HG03457 (cell line): ENCODE results near the gene NEK11.

Source experiments
- ATAC-seq: cut with Tn5 transposase; IDR thresholded peaks from one replicate; pipeline ENCODE4 v1.9.1; 2021; ENCODE audit warnings: moderate number of reproducible peaks; ENCODE audit not compliant: unreplicated experiment

NEK11 gene, protein sequence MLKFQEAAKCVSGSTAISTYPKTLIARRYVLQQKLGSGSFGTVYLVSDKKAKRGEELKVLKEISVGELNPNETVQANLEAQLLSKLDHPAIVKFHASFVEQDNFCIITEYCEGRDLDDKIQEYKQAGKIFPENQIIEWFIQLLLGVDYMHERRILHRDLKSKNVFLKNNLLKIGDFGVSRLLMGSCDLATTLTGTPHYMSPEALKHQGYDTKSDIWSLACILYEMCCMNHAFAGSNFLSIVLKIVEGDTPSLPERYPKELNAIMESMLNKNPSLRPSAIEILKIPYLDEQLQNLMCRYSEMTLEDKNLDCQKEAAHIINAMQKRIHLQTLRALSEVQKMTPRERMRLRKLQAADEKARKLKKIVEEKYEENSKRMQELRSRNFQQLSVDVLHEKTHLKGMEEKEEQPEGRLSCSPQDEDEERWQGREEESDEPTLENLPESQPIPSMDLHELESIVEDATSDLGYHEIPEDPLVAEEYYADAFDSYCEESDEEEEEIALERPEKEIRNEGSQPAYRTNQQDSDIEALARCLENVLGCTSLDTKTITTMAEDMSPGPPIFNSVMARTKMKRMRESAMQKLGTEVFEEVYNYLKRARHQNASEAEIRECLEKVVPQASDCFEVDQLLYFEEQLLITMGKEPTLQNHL

DNA sequence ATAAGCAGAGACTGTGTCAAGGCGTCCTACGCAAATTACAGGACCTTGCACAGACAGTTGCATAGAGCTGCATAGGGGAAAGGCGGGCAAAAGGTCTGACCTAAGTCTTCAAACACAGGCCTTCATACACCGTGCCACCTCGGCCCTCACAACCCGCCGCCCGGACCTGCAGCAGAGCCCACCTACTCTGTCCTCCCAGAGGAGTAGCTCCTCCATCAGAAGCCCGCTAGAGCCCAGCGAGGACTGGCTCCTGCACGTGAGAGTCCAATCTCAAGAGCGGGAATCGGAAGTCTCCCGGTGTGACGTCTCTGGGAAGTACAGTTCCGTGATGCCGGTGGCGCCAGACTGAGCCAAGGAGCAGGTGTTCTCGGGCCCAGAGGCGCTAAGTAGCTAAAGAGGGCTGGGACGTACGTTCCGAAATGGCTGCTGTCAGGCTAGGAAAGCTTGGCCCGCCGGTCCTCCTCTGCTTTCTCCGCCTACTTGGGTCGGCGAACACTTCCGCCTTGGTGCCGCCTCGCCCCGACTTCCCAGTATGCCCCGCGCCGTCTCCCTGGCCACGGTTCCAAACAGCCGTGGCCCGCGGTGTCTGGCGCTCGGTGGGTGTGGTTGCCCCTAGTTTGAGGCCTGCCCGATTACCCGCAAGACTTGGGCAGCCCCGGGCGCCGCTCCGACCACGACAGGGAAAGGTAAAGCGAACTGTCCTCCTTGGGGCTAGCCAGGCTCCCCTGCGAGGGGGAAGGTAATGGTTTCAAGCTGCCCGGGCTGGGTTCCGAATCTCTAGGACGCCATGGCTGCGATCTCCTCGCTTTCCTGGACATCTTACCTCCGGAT is at the start of gene NEK11, which contains the start of gene ASTE1:
NEK11 (plus strand) TSS at position 557 of the 831 bp plus-strand sequence. CDS start 2,832 bp downstream, outside the sequence.
ASTE1 (minus strand) TSS at position 505 of the 831 bp plus-strand sequence. CDS start 1,519 bp downstream, outside the sequence.
- peak; percentile 93 for ATAC-seq

DNA sequence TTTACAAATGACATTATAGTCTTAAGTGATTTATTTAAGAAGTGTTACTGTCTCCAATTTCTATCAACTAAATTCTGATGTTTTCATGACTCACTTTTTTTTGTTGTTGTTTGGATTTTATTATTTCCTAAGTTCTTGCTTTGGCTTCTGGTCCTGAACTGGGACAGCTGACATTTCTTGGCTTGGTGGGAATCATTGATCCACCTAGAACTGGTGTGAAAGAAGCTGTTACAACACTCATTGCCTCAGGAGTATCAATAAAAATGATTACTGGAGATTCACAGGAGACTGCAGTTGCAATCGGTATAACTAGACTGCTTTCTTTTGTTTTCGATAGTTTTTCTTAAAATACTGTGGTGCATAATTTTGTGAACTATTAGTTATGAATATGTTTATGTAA is 47.6 kb upstream of the NEK11 start:
- ATAC-seq = no peak

DNA sequence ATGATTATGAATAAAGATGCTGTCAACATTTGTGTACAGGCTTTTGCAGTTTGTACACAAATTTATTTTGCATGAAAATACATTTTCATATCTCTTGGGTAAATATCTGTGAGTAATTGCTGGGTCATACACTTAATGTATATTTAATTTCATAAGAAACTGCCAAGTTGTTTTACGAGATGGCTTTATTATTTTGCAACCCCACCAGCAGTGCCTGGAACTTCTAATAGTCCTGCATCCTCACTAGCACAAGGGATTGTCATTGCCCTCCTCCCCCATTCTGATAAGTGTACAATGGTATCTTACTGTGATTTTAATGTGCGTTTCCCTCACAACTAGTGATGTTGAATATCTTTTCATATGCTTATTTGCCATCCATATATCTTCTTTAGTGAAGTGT is 45.2 kb upstream of the NEK11 start:
- no peak for ATAC-seq

DNA sequence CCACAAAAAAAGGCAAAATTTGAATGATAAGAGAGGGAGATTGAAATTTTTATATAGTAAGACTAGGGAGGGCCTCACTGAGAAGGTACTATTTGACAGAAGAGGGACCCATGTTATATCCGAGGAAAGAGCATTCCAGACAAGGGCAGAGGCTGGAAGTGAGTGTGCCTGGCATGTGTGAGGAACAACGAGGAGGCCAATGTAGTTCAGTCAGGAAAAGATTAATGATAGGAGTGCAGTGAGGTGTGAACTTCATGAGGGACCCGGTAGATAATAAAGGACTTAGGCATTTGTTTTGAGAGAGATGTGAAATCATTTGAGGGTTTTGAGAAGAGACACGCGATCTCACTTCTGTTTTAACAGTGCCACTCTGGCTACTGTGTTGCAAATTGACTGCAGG is 36.4 kb upstream of the NEK11 start:
- no peak for ATAC-seq

DNA sequence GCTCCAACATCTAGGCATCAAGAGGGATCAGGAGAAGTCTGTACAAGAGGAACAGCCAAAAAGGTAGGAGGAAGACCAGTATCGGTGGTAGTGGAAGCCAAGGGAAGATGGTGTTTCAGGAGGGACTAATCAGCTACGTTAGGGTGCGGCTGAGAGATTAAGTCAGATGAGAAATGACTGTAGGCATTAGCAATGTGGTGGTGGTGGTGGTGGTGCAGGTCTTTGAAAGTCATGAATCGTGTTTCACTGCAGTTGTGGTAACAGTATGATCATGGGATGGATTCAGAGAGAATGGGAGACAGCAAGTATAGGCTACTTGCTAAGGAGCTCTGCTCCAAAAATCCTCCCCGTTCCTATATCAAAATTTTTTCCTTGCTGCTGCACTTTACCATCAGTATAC is 35.6 kb upstream of the NEK11 start:
- no peak for ATAC-seq

DNA sequence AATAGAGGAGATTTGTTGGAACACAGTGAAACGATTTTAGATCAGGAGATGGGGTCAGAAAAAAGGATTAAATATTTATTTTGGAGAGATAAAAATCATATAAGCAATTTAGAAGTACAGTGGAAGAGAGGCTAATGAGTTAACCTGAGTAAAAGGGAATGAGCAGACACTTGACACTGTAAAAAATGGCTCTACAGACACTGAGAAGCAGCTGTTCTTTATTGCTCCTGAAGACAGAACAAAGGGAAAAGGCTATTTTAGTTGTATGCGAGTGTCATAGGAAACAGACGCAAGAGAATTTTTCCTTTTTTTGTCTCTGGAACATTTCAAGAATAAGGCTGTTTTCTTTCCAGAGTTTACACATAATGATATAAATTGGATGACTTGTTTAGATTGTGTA is 34.3 kb upstream of the NEK11 start:
- ATAC-seq = no peak

DNA sequence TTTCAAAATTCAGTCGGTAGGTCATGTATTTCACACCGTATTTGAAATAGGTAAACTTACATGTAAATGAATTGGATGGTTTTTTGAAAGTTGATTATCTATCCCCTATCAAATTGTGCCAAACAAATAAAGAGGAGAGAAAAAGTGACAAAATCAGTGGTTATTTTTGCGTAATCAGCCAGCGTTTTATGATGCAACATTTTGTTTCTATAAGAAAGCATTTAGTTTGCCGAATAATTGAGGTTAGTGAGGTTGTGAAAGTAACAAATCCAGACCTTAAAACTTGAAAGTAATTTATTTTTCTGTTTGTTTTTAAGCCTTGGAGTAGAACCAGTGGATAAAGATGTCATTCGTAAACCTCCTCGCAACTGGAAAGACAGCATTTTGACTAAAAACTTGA is 29.4 kb upstream of the NEK11 start:
- ATAC-seq = no peak

DNA sequence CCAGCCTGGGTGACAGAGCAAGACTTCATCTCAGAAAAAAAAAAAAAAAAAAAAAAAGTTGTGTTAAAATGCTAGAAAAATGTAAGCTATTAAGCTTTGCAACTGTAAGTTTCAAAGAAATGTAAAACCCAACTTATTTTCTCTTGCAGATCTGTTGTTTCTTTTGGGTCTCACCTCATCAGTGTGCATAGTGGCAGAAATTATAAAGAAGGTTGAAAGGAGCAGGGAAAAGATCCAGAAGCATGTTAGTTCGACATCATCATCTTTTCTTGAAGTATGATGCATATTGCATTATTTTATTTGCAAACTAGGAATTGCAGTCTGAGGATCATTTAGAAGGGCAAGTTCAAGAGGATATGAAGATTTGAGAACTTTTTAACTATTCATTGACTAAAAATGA is 25.6 kb upstream of the NEK11 start:
- ATAC-seq = no peak

DNA sequence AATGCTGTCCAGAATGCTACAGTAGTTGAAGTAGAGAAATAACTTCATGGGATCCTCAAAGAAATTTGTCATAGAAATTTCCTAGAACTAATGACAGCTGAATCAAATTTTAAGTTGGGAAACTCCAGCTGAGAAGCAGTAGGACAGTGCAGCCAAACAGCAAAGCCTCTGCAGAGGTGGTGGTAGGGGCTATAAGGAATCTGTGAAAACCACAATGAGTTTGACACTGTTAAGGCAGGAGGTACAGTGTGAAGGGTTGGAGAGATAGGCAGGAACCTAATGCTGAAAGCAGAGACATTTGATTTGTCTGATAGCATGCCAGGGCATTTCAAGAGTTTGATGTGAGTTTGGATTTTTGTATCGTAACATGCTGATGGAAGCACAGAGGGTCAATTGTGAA is 22.1 kb upstream of the NEK11 start:
- ATAC-seq = no peak

DNA sequence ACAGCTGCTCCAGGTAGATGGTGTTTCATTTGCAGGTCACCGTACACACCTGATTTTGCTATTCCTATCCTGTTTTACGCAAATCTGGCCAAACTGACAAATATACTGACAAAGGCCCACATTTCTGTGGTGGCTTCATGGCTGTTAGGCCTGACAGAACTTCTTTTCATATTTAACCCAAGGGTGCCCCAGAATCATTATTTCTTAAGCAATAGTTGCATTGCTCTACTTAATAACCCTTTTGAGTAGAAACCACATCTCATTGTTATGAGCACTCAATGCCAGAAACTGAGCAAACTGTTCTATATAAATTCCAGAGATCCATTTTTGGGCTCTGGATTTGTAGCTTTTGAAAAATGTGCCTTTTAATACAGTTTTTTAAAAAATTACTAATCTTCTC is 19.4 kb upstream of the NEK11 start:
- no peak for ATAC-seq

DNA sequence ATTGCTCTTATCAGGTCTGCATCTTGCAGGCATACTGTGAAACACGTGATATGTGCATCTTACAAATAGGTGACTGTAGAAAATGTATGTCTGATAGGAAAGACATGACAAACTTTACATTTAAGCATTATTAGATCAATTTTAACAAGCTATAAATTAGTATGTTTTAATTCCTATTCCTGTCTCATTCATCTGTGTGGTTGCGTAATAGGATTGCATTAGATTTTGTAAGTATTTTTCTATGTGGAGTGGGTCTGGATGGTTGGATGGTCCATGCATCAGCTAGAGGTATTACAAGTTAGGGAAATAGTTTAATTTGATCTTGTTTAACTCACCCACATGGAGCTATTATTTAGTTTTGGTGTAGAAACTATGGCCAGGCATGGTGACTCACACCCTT is 18.9 kb upstream of the NEK11 start:
- no peak for ATAC-seq

DNA sequence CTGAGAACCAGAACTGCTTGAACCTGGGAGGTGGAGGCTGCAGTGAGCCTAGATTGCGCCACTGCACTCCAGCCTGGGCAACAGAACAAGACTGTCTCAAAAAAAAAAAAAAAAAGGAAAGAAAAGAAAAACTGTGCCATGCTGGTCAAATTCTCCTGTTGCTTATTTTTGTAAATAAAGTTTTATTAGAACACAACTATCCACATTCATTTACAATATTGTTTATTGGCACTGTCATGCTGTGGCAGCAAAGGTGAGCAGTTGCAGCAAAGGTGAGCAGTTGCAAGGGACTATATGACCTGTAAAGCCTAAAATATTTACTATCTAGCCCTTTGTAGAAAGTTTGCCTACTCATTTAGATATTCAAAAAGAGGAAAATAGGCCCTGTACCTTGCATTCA is 18.4 kb upstream of the NEK11 start:
- ATAC-seq = no peak

DNA sequence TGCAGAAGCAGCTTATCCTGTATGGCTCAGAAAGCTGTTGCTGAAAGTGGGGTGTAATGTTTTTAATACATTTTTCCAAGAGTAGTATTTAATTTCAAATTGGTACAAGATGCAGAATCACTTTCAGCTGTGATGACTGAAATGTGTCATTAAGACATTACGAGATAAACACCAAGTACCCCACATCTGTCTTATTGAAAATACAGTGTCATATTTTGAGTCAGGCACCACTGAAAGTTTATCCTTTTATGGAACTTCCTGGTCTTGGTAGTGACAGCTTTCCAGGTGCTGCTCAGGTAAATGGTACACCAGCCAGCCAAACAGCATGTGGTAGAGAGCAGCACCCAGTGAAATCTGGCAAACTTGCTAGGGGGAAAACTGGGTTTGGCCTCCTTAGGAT is 17.0 kb upstream of the NEK11 start:
- no peak for ATAC-seq

DNA sequence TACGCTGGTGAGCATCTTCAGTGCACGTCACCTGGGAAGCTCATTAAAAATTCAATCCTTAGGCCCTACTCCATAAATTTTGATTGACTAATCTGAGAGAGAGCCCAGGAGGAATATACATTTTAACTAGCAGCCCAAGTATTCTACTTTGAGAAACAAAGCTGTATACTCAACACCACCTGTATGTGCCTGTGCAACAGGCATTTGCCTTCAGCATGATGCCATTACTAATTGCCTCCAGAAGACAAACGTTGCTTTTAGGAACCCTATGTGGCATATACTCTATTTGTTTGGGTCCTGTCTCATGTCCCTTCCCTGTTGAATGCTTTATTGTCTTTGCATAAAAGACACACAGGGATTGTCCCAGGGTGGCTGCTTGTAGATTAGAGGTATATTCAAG is 7.7 kb upstream of the NEK11 start:
- no peak for ATAC-seq

DNA sequence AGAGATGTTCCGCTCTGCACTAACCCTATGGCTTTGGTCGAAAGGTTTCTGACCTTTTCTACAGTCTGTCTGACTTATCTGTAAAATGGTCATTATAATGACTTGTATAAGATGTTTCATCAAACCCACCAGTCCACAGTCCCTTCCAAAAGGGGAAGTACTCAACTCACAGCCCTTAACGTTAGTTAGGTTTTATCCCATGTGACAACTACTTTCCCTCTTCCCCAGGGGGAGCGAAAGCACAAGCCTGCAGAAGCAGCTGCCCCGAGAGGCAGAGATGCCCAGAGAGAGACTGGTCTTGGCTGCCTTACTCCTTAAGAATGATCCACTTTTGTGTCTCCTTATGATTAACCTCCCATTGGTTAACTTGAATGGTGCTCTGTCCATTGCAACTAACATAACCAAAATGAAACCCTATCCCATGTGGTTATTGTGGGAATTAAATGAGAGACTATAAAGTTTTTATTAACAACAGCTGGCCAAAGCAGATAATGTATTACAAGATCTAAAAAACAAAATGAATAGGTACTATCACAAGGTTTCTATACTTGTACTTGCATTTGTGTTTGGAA is 6.5 kb upstream of the NEK11 start:
- ATAC-seq = no peak

DNA sequence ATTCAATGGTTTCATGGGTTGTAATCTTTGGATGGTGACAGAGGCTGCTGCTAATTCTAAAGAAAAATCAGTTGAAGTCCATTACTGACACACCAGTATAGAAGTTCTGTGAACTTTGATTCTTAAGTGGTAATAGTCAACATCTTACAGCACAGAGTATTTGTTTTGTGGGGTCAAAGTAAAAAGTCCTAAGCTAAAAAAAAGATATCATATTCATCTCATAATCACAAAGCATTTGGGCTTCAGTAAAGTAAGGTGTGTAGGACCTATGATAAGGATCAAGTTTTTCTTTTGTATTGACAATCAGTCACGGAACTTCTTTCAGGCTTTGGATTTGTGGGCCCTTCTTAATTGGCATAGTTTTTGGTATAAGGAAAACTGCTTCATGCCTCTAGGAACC is 1.1 kb upstream of the NEK11 start:
- no peak for ATAC-seq

DNA sequence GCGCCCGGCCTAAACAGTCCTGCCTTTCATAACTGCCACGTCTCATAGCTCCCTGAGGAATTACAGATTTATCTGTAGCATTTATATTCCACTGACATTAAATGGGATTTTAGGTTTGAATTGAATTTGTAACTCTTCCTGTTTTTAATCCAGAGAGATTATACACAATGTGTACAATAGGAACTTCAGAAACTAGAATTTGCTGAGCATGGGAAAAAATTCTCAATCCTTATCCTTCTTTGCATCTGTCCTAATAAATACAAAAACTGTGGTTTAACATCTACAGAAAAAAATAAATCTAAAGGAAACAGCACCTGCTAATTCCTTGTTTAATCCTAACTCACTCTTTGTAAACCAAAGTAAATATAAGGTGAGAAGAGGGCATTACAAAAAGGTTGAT is 2.2 kb downstream of the NEK11 start:
- ATAC-seq = no peak

DNA sequence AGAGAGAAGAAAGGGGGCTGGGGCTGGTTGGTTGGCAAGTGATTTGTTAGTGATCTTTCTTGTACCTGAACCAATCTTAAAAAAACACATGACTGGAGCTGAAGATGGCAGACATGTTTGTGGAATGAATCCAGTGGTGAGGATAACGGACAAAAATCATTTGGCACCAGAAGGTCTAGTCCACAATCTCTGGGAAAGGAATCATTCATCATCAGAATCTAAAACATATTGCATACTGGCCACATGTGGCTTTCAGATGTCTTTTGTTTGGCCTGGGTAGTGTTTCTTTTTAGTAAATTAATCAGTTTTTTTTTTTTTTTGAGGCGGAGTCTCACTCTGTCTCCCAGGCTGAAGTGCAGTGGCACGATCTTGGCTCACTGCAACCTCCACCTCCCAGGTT is 5.0 kb downstream of the NEK11 start:
- ATAC-seq = no peak

DNA sequence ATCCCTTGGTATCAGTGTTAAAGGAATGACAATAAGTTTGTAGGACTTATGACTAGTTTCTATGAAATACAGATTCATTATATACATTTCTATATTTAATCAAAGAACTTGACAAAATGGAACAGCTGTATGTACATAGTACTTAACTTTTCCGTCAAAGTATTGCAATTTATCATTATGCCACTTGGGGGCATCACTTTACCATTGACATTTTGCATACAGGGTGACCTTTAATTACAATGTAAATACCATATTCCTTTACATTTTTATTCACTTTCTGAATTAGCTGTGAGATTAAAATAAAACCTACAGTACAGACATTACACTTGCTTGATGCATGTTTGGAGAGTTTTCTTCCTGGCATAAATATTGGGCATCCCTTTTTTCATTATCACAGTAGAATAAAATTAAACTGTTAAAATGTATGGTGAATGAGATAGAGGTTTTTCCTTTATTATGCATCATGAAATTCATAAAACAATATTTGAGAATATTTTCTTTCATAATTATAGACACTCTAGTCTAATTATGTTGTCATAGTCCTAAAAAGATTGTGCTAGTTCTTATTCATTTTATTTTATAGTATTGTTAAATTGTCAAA is 6.9 kb downstream of the NEK11 start:
- ATAC-seq = no peak

DNA sequence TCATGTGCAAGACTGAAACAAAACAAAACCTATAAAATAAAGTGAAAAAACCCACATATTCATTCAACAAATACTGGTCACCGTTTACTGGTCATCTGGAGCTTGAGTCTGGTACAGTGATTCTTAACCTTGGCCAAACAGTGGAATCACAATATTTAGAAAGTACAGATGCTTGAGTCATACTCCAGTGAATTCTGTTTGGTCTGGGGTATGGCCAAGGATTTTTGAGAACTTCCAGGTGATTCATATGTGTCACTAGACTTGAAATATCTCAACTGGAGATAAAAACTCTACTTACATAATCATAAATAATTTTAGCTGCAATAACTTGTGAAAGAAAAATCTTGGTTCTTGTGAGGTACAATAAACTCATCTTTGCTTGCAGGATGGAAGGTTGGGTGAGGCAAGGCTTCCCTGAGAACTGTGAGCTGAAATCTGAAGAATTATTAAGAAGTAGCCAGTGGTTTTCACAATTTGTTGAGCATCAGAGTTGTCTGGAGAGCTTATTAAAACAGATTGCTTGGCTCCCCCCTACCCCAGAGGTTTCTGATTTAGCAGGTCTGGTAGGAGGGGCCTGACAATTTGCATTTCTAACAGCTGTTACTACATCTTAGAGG is 9.6 kb downstream of the NEK11 start:
- no peak for ATAC-seq
